SJCRH30 (cell line): ENCODE results near the gene TMEM258. TPM values are rescaled to one million over a fixed set of nuclear protein-coding genes. Genes with fewer than 3 reads are reported as not detected.

Source experiments
- DNase-seq, 2 experiments: peaks; one replicate each; pipeline ENCODE4 v3.0.0-alpha.2; 2015 to 2020
- H3K27ac ChIP-seq: fragments of 250-450 bp; sonication (Bioruptor Pico); 2 replicates; pipeline ENCODE4 v1.5.1; 2020; ENCODE audit warnings: mild to moderate bottlenecking, moderate library complexity
- H3K27me3 ChIP-seq: fragments of 250-450 bp; sonication (Bioruptor Pico); 2 replicates; pipeline ENCODE4 v1.5.1; 2020; ENCODE audit warnings: mild to moderate bottlenecking, moderate library complexity
- H3K36me3 ChIP-seq: fragments of 250-450 bp; sonication (Bioruptor Pico); 2 replicates; pipeline ENCODE4 v1.5.1; 2020; ENCODE audit warnings: mild to moderate bottlenecking, moderate library complexity
- H3K4me1 ChIP-seq: fragments of 250-450 bp; sonication (Bioruptor Pico); 2 replicates; pipeline ENCODE4 v1.5.1; 2020; ENCODE audit warnings: mild to moderate bottlenecking, moderate library complexity
- H3K4me3 ChIP-seq: fragments of 250-450 bp; sonication (Bioruptor Pico); 2 replicates; pipeline ENCODE4 v1.5.1; 2020; ENCODE audit warnings: mild to moderate bottlenecking, moderate library complexity
- H3K9me3 ChIP-seq: fragments of 250-450 bp; sonication (Bioruptor Pico); replicated peaks from 2 replicates; pipeline ENCODE4 v1.5.1; 2020; ENCODE audit warnings: mild to moderate bottlenecking, moderate library complexity
- total RNA-seq: library from RNA; depleted of rRNA; stranded (reverse); fragments of >200 nt; shearing (Covaris generic); gene quantifications from 2 replicates; pipeline ENCODE4 v1.2.3, GENCODE V29; 2014

The TMEM258 gene
- total RNA-seq, 1 experiment from 2014 or later: 95.5 TPM

- Histone ChIP-seq H3K27me3 (no peaks in the 10 kb centered on the region), H3K4me3 (no peak overlapping the region)
Measured at GRCh38 chr11:61778920-61779650, 13.3 kb downstream of the TMEM258 start.

GRCh38 chr11:61778357-61778886 lies 14.0 kb downstream of the TMEM258 start:
- no peak for DNase-seq
- H3K4me1 ChIP-seq: peaks cover 16% of the 10 kb centered on the region
- no peaks in the 10 kb centered on the region for H3K27me3 ChIP-seq

More at GRCh38 chr11:61778920-61779650, 13.3 kb downstream of the TMEM258 start:
- Histone ChIP-seq H3K4me1 (peaks cover 23% of the 10 kb centered on the region), H3K9me3 (no peaks in the 10 kb centered on the region), H3K27ac (no peak overlapping the region), H3K36me3 (no peaks in the 10 kb centered on the region)
- no peak for DNase-seq

GRCh38 chr11:61777234-61778090 lies 14.9 kb downstream of the TMEM258 start:
- peaks cover 14% of the 10 kb centered on the region for H3K4me1 ChIP-seq
- no peaks in the 10 kb centered on the region for H3K9me3 ChIP-seq
- H3K36me3 ChIP-seq: no peaks in the 10 kb centered on the region
- no peak overlapping the region for H3K4me3 ChIP-seq
- H3K27me3 ChIP-seq: no peaks in the 10 kb centered on the region
- DNase-seq: no peak
- H3K27ac ChIP-seq: no peak overlapping the region

More at GRCh38 chr11:61778357-61778886, 14.0 kb downstream of the TMEM258 start:
- no peak overlapping the region for H3K4me3 ChIP-seq
- no peaks in the 10 kb centered on the region for H3K36me3 ChIP-seq
- H3K9me3 ChIP-seq: no peaks in the 10 kb centered on the region
- no peak overlapping the region for H3K27ac ChIP-seq

- DNase-seq: peak; percentile 50 to 66
- Histone ChIP-seq H3K36me3 (no peaks in the 10 kb centered on the region), H3K4me1 (peaks cover 9% of the 10 kb centered on the region; the same call in 1 of the 2 replicates), H3K9me3 (no peaks in the 10 kb centered on the region), H3K4me3 (no peak overlapping the region), H3K27ac (no peak overlapping the region), H3K27me3 (no peaks in the 10 kb centered on the region)
Measured at GRCh38 chr11:61776561-61777075, 15.8 kb downstream of the TMEM258 start.

- H3K9me3 ChIP-seq: no peaks in the 10 kb centered on the region
- no peak for DNase-seq
Measured at GRCh38 chr11:61775606-61776554, 16.5 kb downstream of the TMEM258 start.

GRCh38 chr11:61775106-61775505 lies 17.3 kb downstream of the TMEM258 start:
- no peaks in the 10 kb centered on the region for H3K9me3 ChIP-seq
- H3K27me3 ChIP-seq: no peaks in the 10 kb centered on the region
- H3K27ac ChIP-seq: no peak overlapping the region
- no peak overlapping the region for H3K4me3 ChIP-seq
- DNase-seq: no peak
- peaks cover 3% of the 10 kb centered on the region; the same call in 1 of the 2 replicates for H3K4me1 ChIP-seq
- no peaks in the 10 kb centered on the region for H3K36me3 ChIP-seq

More at GRCh38 chr11:61775606-61776554, 16.5 kb downstream of the TMEM258 start:
- Histone ChIP-seq H3K36me3 (no peaks in the 10 kb centered on the region), H3K4me1 (peaks cover 3% of the 10 kb centered on the region; the same call in 1 of the 2 replicates), H3K27me3 (no peaks in the 10 kb centered on the region), H3K27ac (no peak overlapping the region), H3K4me3 (no peak overlapping the region)

GRCh38 chr11:61774411-61774810 lies 18.0 kb downstream of the TMEM258 start:
- DNase-seq: no peak
- H3K27ac ChIP-seq: no peak overlapping the region
- H3K4me3 ChIP-seq: no peak overlapping the region
- H3K36me3 ChIP-seq: no peaks in the 10 kb centered on the region
- peaks cover 9% of the 10 kb centered on the region; the same call in 1 of the 2 replicates for H3K4me1 ChIP-seq
- no peaks in the 10 kb centered on the region for H3K27me3 ChIP-seq
- H3K9me3 ChIP-seq: no peaks in the 10 kb centered on the region

- H3K9me3 ChIP-seq: no peaks in the 10 kb centered on the region
- H3K27ac ChIP-seq: no peak overlapping the region
- peaks cover 13% of the 10 kb centered on the region; the same call in 1 of the 2 replicates for H3K4me1 ChIP-seq
- no peaks in the 10 kb centered on the region for H3K36me3 ChIP-seq
- no peaks in the 10 kb centered on the region for H3K27me3 ChIP-seq
- DNase-seq: no peak
- H3K4me3 ChIP-seq: no peak overlapping the region
Measured at GRCh38 chr11:61773809-61774208, 18.6 kb downstream of the TMEM258 start.

GRCh38 chr11:61773356-61773755 lies 19.0 kb downstream of the TMEM258 start:
- Histone ChIP-seq H3K27me3 (no peaks in the 10 kb centered on the region), H3K9me3 (no peaks in the 10 kb centered on the region), H3K4me3 (no peak overlapping the region), H3K36me3 (no peaks in the 10 kb centered on the region), H3K4me1 (peaks cover 13% of the 10 kb centered on the region; the same call in 1 of the 2 replicates), H3K27ac (no peak overlapping the region)
- DNase-seq: no peak

- no peak for DNase-seq
- H3K27ac ChIP-seq: no peak overlapping the region
- H3K4me1 ChIP-seq: peaks cover 13% of the 10 kb centered on the region; the same call in 1 of the 2 replicates
- no peaks in the 10 kb centered on the region for H3K36me3 ChIP-seq
- H3K9me3 ChIP-seq: no peaks in the 10 kb centered on the region
- no peaks in the 10 kb centered on the region for H3K27me3 ChIP-seq
- no peak overlapping the region for H3K4me3 ChIP-seq
Measured at GRCh38 chr11:61771985-61772455, 20.4 kb downstream of the TMEM258 start.

- H3K4me3 ChIP-seq: no peak overlapping the region
- no peaks in the 10 kb centered on the region for H3K36me3 ChIP-seq
- no peak for DNase-seq
- no peak overlapping the region for H3K27ac ChIP-seq
- H3K9me3 ChIP-seq: no peaks in the 10 kb centered on the region
- H3K4me1 ChIP-seq: peaks cover 19% of the 10 kb centered on the region; the same call in 1 of the 2 replicates
- no peaks in the 10 kb centered on the region for H3K27me3 ChIP-seq
Measured at GRCh38 chr11:61771195-61771894, 21.1 kb downstream of the TMEM258 start.

- Histone ChIP-seq H3K27ac (no peak overlapping the region), H3K9me3 (no peaks in the 10 kb centered on the region), H3K36me3 (no peaks in the 10 kb centered on the region), H3K4me3 (no peak overlapping the region), H3K4me1 (peaks cover 24% of the 10 kb centered on the region; the same call in 1 of the 2 replicates), H3K27me3 (no peaks in the 10 kb centered on the region)
- no peak for DNase-seq
Measured at GRCh38 chr11:61769946-61770683, 22.3 kb downstream of the TMEM258 start.
